Ovary (tissue), 9 donors: ENCODE measurements around the gene TAF4. TPM values are rescaled to one million over a fixed set of nuclear protein-coding genes. Genes with fewer than 3 reads are reported as not detected.

Source experiments
- DNase-seq, 5 donors: peaks; one replicate each; pipeline ENCODE4 v3.0.0-alpha.2; 2019 to 2020
- H3K27ac ChIP-seq, 2 donors: fragments of 200-600 bp; one replicate each; pipeline versions ENCODE4 v1.5.1 to v1.8.0; 2019 to 2022
- H3K27me3 ChIP-seq: fragments of 200-600 bp; one replicate; pipeline ENCODE4 v1.8.0; 2022
- H3K36me3 ChIP-seq: fragments of 200-600 bp; sonication (generic); one replicate; pipeline ENCODE4 v1.5.1; 2019
- H3K4me1 ChIP-seq: one replicate; pipeline ENCODE4 v1.8.1; 2013; ENCODE audit warnings: mild to moderate bottlenecking, moderate library complexity; ENCODE audit not compliant: insufficient read depth
- H3K4me3 ChIP-seq: fragments of 200-600 bp; sonication (generic); one replicate; pipeline ENCODE4 v1.5.1; 2017
- H3K9me3 ChIP-seq, 2 donors: fragments of 200-600 bp in 1 of 2; sonication (generic) in 1 of 2; one replicate each; pipeline versions ENCODE4 v1.5.1 to v1.8.1; 2013 to 2019; ENCODE audit warnings: mild to moderate bottlenecking in 1 of 2, moderate library complexity in 1 of 2
- CTCF ChIP-seq, 3 donors: fragments of 450-650 bp in 2 of 3; fragments of 200-600 bp in 1 of 3; IDR thresholded peaks; one replicate each; pipeline versions ENCODE4 v1.5.1 to v1.8.0; 2016 to 2022; ENCODE audit warnings: antibody characterized with exemption in 3 of 3, mild to moderate bottlenecking in 1 of 3
- EP300 ChIP-seq: sonication (generic); formaldehyde crosslinking; IDR thresholded peaks from one replicate; pipeline ENCODE4 v1.6.1; 2017; ENCODE audit warnings: antibody characterized with exemption
- POLR2A ChIP-seq: fragments of 450-650 bp; IDR thresholded peaks from one replicate; pipeline ENCODE4 v1.6.1; 2017; ENCODE audit warnings: antibody characterized with exemption, mild to moderate bottlenecking, moderate library complexity
- WGBS, 3 donors: extraction: QIAGEN DNeasy Blood & Tissue Kit in 1 of 3; methylation state at CpG; one replicate each; pipeline versions ENCODE4 v1.1.5 to v1.1.7; 2013 to 2017; 5-methylcytosine and 5-hydroxymethylcytosine counted together
- intact Hi-C, 4 donors: fragments of 100-400 bp; cut with DNase I; formaldehyde crosslinking; loops; one replicate each; pipeline versions ENCODE4 v1.11.0 to v1.15.1; 2022 to 2023
- polyA plus RNA-seq, 2 donors: library from polyadenylated mRNA; stranded (reverse); fragments of 200-250 nt in 1 of 2; fragments of 350-450 nt in 1 of 2; fragmentation: Illumina TruSeq in 1 of 2; extraction: RNeasy Lipid Tissue Mini Kit (QIAGEN cat#74804) in 1 of 2; gene quantifications; one replicate each; pipeline ENCODE4 v1.2.3, GENCODE V29; 2013 to 2014
- total RNA-seq, 7 donors: library from RNA; depleted of rRNA in 2 of 7; stranded (reverse); fragments of >200 nt in 2 of 7; fragmentation: NEBNext Ultra II Directional in 3 of 7; extraction: Animal tissue kit (Norgen Biotek cat#: 25700) in 3 of 7; gene quantifications; one replicate each; pipeline versions ENCODE4 v1.1.0 to v1.2.4, GENCODE V29; 2016 to 2023
- donor health status: DM: no; HTN: no; CAD: no; lungs with moderate emphysema.
- donor health status: DM: no; HTN: no; CAD: no.
- donor health status: Bipolar disorder and iron deficiency.
- donor health status: DM: yes; HTN: yes; CAD: no.
- donor health status: DM: no; HTN: no; CAD: no.
- donor health status: DM: yes; HTN: yes; CAD: no.

Gene TAF4
- total and polyA plus RNA-seq, 9 donors = 9.3 to 34.7 (median 19.8) TPM

- DNase-seq = peak in 1 of 5 donors; percentile 1
- TF ChIP-seq CTCF (IDR thresholded peaks at IDR 0.05) (no peak), EP300 (no peak), POLR2A (no peak)
- Histone ChIP-seq H3K36me3 (no peaks in the 10 kb centered on the region), H3K27me3 (no peaks in the 10 kb centered on the region), H3K4me3 (no peak overlapping the region), H3K4me1 (no peaks in the 10 kb centered on the region), H3K27ac (no peak overlapping the region), H3K9me3 (no peaks in the 10 kb centered on the region)
- intact Hi-C loops = no loop called here
- 82 to 89% (median 84%) methylated on average over 13 of the region's 13 CpGs for WGBS, 3 donors
These were observed 125.9 kb downstream of the TAF4 start for GRCh38 chr20:61939691-61940360.

GRCh38 chr20:61938839-61939690, 126.6 kb downstream of the TAF4 start:
- DNase-seq = peak in 1 of 5 donors; percentile 14
- no peaks in the 10 kb centered on the region for H3K9me3 ChIP-seq

DNA sequence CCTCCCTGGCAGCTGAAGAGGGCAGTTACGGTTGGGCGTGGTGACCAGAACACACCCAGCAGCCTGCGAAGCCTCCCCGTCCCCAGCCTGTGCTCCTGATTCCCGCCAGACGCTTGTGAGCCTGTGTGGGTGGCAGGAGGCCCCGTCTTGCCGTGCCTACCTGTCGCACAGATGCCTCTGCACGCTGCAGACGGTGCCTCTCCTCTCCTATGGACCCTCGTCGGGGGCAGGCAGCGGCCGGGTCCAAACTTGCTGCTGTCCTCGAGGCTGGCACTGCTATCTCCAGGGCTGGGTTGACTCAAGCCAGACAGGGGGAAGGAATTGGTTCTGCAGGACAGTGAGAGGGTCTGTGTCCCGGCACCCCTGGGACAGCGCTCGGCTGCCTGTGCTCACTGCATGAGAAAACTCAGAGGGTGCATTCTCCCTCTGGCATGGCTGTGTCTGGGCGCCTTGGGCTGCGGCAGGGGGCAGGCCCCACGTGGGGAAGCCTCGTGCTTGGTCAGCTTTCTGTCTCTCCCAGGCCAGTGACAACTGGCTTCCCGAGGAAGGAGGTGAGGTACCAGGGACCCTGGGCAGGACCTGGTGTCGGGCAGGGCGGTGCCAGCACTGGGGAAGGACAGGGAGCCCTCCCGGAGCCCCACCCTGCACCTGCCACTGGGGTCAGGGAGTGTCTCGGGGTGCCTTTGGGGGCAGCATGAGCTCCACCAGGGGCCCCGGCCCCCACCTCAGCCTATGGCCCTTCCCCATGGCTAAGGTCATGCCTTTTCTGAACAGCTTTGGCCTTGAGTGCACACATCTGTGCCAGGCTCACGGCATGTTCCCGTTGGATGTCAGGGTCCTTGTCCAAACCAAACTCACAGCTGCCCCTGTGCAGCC, 127.5 kb downstream of the TAF4 start:
- Histone ChIP-seq H3K27me3 (no peaks in the 10 kb centered on the region), H3K9me3 (no peaks in the 10 kb centered on the region), H3K4me1 (no peaks in the 10 kb centered on the region), H3K36me3 (no peaks in the 10 kb centered on the region), H3K4me3 (no peak overlapping the region), H3K27ac (no peak overlapping the region)
- no peak for TF ChIP-seq EP300
- TF ChIP-seq CTCF (IDR thresholded peaks at IDR 0.05) = no peak
- TF ChIP-seq POLR2A = no peak
- WGBS, 3 donors = 82 to 85% (median 85%) methylated on average over 30 to 31 of the region's 31 CpGs
- DNase-seq = no peak
- intact Hi-C loops = no loop called here

More at GRCh38 chr20:61938839-61939690, 126.6 kb downstream of the TAF4 start:
- no peak for TF ChIP-seq CTCF (IDR thresholded peaks at IDR 0.05)
- TF ChIP-seq EP300 = no peak
- TF ChIP-seq POLR2A = no peak
- Histone ChIP-seq H3K27me3 (no peaks in the 10 kb centered on the region), H3K27ac (no peak overlapping the region), H3K4me3 (no peak overlapping the region), H3K36me3 (no peaks in the 10 kb centered on the region), H3K4me1 (no peaks in the 10 kb centered on the region)
- WGBS, 3 donors = 68 to 82% (median 82%) methylated on average over 27 of the region's 27 CpGs
- intact Hi-C loops = no loop called here
